K562 (cell line): Measurements from ENCODE around the gene PEDS1. TPM values are rescaled to one million over a fixed set of nuclear protein-coding genes. Genes with fewer than 3 reads are reported as not detected.

ENCODE experiments used
- ELF1 ChIP-seq: fragments of 200-800 bp; sonication (Bioruptor generic); IDR thresholded peaks from 2 replicates; pipeline ENCODE4 v1.6.1; 2016; ENCODE audit warnings: missing genetic modification characterization, missing compliant biosample characterization
- EP400 ChIP-seq: fragments of 450-650 bp; IDR thresholded peaks from 2 replicates; pipeline ENCODE4 v1.6.1; 2017; ENCODE audit warnings: antibody characterized with exemption, mild to moderate bottlenecking, moderate library complexity
- GTF2F1 ChIP-seq: IDR thresholded peaks from 2 replicates; pipeline ENCODE4 v1.6.1; 2011; ENCODE audit warnings: low read depth, low read length, improper control_type of control experiment
- HMG20A ChIP-seq: fragments of 450-650 bp; formaldehyde crosslinking; conservative IDR thresholded peaks from 2 replicates; pipeline ENCODE4 v1.4.0; 2020; ENCODE audit warnings: mild to moderate bottlenecking, mixed read lengths
- RBM25 ChIP-seq: fragments of 200-400 bp; formaldehyde crosslinking; IDR thresholded peaks from 2 replicates; pipeline ENCODE4 v1.6.1; 2018; ENCODE audit warnings: low read length, low read depth, moderate library complexity; ENCODE audit not compliant: severe bottlenecking
- RCOR1 ChIP-seq, 2 experiments: IDR thresholded peaks; 2 replicates each; pipeline ENCODE4 v1.6.1; 2012; ENCODE audit warnings: low read depth in 2 of 2, low read length in 2 of 2, borderline replicate concordance in 1 of 2, improper control_type of control experiment in 1 of 2
- RFX7 ChIP-seq: fragments of 250-450 bp; sonication (Bioruptor Pico); IDR thresholded peaks from 2 replicates; pipeline ENCODE4 v1.5.1; 2021; ENCODE audit warnings: mild to moderate bottlenecking
- SUPT5H ChIP-seq: fragments of 450-650 bp; IDR thresholded peaks from 2 replicates; pipeline ENCODE4 v1.6.1; 2016
- ZFPM2 ChIP-seq: fragments of 250-450 bp; sonication (Bioruptor Pico); IDR thresholded peaks from 2 replicates; pipeline ENCODE4 v1.5.1; 2022; ENCODE audit warnings: mild to moderate bottlenecking
- ZNF143 ChIP-seq: sonication (generic); formaldehyde crosslinking; IDR thresholded peaks from 2 replicates; pipeline ENCODE4 v1.9.0; 2022; ENCODE audit warnings: mild to moderate bottlenecking, missing genetic modification reagents
- ZNF766 ChIP-seq: fragments of 200-800 bp; sonication (Bioruptor generic); conservative IDR thresholded peaks from 2 replicates; pipeline ENCODE4 v1.6.1; 2016; ENCODE audit warnings: missing genetic modification characterization, missing compliant biosample characterization
- polyA plus RNA-seq, 8 experiments: library from polyadenylated mRNA; depleted of rRNA in 4 of 8; stranded (reverse) in 5 of 8; unstranded in 3 of 8; fragments of >200 nt; fragmentation: Nextera tagmentation in 2 of 8; fragmentation: Illumina TruSeq in 1 of 8; extraction: Ambion mirVana in 2 of 8; extraction: Trizol in 1 of 8; gene quantifications; 2 replicates each; pipeline versions ENCODE4 v1.2.1 to v1.2.3, GENCODE V29; 2011 to 2014; ENCODE audit warnings: inconsistent platforms in 1 of 8, missing spikeins in 1 of 8
- total RNA-seq, 7 experiments: library from RNA; depleted of rRNA in 6 of 7; stranded (reverse); fragments of >200 nt in 6 of 7; fragmentation: Illumina TruSeq in 2 of 7; extraction: Trizol in 2 of 7; gene quantifications; 2 replicates each; pipeline versions ENCODE4 v1.2.1 to v1.2.3, GENCODE V29; 2011 to 2021; ENCODE audit warnings: low replicate concordance in 1 of 7
- TF ChIP-seq, protein P1 (sequence below), 2 experiments: fragments of 200-800 bp in 1 of 2; sonication (Bioruptor generic) in 1 of 2; sonication (generic) in 1 of 2; formaldehyde crosslinking in 1 of 2; IDR thresholded peaks in 1 of 2; conservative IDR thresholded peaks in 1 of 2; 2 replicates each; pipeline versions ENCODE4 v1.5.0 to v1.6.1; 2016 to 2020; ENCODE audit warnings: missing compliant biosample characterization in 1 of 2, missing genetic modification characterization in 1 of 2, missing genetic modification reagents in 1 of 2
- TF ChIP-seq, protein P2 (sequence below): conservative IDR thresholded peaks from 2 replicates; pipeline ENCODE4 v1.6.1; 2011; ENCODE audit warnings: low read depth, mild to moderate bottlenecking, low read length; ENCODE audit not compliant: control insufficient read depth
- TF ChIP-seq, protein P3 (sequence below): fragments of 450-650 bp; formaldehyde crosslinking; IDR thresholded peaks from 2 replicates; pipeline ENCODE4 v1.4.0; 2020; ENCODE audit warnings: mild to moderate bottlenecking, mixed read lengths
- TF ChIP-seq, protein P4 (sequence below): fragments of 250-450 bp; sonication (Bioruptor Pico); IDR thresholded peaks from 2 replicates; pipeline ENCODE4 v1.4.0; 2020; ENCODE audit warnings: borderline replicate concordance
- TF ChIP-seq, protein P5 (sequence below): IDR thresholded peaks from 2 replicates; pipeline ENCODE4 v1.6.1; 2012; ENCODE audit warnings: low read depth, low read length, improper control_type of control experiment, borderline replicate concordance
- TF ChIP-seq, protein P6 (sequence below): sonication (generic); formaldehyde crosslinking; IDR thresholded peaks from 2 replicates; pipeline ENCODE4 v1.8.1; 2023; ENCODE audit warnings: mild to moderate bottlenecking, missing genetic modification reagents

Gene PEDS1
- total and polyA plus RNA-seq, 9 of the 15 experiments (the other 6 are each of a cell fraction or from before 2014, with no cell fraction given), result 2.9 to 38.5 (median 24.2) TPM

DNA sequence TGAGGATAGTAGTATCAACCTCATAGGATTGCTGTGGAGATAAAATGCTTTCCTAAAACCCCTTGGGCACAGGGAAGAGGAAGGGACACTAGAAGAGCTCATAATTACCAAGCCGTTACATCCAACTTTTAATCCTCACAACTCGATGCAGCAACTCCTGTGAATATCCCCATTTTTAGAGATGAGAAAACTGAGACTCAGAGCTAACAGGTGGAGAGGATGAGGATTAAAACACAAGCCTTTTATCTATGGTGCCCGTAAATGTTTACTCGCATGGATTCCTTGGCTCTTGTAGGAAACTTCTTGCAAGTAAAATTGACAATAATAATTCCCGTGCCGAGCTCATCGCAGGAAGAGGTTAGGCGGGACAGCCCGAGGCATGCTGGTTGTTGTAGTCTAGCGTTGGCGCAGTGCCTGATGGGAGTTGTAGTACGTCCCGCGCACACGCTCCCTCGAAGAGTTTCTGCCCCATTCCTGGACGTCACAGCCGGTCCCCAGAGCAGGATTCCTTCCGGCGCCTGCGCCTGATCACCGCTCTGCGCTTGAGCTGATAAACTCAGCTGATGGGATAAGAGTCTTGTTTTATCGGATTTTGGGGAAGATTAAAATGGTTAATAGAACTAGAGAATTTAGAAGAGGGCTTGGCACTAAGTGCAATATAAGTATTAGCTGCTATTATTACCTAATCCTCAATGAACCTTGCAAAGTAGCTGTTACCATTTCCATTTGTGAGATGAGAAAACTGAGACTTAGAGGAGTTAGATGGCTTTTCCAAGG lies 37.7 kb downstream of the PEDS1 start (continued):
- TF ChIP-seq ZFPM2 (CRISPR knock-in tag) (no peak), EP400 (peak; percentile 49; the same call in 1 of the 2 replicates), ZNF143 (CRISPR knock-in tag) (peak; percentile 96), ELF1 (tag) (peak; percentile 79), RFX7 (CRISPR knock-in tag) (0 out of 2 replicates have a peak, but pooled peaks have one; percentile 59), SUPT5H (0 out of 2 replicates have a peak, but pooled peaks have one; percentile 58), GTF2F1 (no peak), HMG20A (no peak), ZNF766 (CRISPR knock-in tag) (peak; percentile 44; the same call in 1 of the 2 replicates), RCOR1 (IDR thresholded peaks at IDR 0.05; ENCODE audit: borderline replicate concordance in 1 of 2, low read depth in 2 of 2, low read length in 2 of 2) (peak in 1 of 2 experiments; percentile 61; a peak in 2 of 4 replicates), RBM25 (peak; percentile 81)
- TF ChIP-seq, protein P1, sequence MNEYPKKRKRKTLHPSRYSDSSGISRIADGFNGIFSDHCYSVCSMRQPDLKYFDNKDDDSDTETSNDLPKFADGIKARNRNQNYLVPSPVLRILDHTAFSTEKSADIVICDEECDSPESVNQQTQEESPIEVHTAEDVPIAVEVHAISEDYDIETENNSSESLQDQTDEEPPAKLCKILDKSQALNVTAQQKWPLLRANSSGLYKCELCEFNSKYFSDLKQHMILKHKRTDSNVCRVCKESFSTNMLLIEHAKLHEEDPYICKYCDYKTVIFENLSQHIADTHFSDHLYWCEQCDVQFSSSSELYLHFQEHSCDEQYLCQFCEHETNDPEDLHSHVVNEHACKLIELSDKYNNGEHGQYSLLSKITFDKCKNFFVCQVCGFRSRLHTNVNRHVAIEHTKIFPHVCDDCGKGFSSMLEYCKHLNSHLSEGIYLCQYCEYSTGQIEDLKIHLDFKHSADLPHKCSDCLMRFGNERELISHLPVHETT (CRISPR knock-in tag; conservative IDR thresholded peaks at IDR 0.05 in 1 of 2, IDR thresholded peaks at IDR 0.05 in 1 of 2), result peak in 1 of 2 experiments; percentile 39; a peak in 1 of 4 replicates
- TF ChIP-seq, protein P2, sequence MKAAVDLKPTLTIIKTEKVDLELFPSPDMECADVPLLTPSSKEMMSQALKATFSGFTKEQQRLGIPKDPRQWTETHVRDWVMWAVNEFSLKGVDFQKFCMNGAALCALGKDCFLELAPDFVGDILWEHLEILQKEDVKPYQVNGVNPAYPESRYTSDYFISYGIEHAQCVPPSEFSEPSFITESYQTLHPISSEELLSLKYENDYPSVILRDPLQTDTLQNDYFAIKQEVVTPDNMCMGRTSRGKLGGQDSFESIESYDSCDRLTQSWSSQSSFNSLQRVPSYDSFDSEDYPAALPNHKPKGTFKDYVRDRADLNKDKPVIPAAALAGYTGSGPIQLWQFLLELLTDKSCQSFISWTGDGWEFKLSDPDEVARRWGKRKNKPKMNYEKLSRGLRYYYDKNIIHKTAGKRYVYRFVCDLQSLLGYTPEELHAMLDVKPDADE, result peak; percentile 81
- TF ChIP-seq, protein P3, sequence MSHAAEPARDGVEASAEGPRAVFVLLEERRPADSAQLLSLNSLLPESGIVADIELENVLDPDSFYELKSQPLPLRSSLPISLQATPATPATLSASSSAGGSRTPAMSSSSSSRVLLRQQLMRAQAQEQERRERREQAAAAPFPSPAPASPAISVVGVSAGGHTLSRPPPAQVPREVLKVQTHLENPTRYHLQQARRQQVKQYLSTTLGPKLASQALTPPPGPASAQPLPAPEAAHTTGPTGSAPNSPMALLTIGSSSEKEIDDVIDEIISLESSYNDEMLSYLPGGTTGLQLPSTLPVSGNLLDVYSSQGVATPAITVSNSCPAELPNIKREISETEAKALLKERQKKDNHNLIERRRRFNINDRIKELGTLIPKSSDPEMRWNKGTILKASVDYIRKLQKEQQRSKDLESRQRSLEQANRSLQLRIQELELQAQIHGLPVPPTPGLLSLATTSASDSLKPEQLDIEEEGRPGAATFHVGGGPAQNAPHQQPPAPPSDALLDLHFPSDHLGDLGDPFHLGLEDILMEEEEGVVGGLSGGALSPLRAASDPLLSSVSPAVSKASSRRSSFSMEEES, result no peak
- TF ChIP-seq, protein P4, sequence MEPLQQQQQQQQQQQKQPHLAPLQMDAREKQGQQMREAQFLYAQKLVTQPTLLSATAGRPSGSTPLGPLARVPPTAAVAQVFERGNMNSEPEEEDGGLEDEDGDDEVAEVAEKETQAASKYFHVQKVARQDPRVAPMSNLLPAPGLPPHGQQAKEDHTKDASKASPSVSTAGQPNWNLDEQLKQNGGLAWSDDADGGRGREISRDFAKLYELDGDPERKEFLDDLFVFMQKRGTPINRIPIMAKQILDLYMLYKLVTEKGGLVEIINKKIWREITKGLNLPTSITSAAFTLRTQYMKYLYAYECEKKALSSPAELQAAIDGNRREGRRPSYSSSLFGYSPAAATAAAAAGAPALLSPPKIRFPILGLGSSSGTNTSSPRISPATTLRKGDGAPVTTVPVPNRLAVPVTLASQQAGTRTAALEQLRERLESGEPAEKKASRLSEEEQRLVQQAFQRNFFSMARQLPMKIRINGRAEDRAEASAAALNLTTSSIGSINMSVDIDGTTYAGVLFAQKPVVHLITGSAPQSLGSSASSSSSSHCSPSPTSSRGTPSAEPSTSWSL (CRISPR knock-in tag), result no peak
- TF ChIP-seq, protein P5, sequence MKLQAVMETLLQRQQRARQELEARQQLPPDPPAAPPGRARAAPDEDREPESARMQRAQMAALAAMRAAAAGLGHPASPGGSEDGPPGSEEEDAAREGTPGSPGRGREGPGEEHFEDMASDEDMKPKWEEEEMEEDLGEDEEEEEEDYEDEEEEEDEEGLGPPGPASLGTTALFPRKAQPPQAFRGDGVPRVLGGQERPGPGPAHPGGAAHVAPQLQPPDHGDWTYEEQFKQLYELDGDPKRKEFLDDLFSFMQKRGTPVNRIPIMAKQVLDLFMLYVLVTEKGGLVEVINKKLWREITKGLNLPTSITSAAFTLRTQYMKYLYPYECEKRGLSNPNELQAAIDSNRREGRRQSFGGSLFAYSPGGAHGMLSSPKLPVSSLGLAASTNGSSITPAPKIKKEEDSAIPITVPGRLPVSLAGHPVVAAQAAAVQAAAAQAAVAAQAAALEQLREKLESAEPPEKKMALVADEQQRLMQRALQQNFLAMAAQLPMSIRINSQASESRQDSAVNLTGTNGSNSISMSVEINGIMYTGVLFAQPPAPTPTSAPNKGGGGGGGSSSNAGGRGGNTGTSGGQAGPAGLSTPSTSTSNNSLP, result 0 out of 2 replicates have a peak, but pooled peaks have one; percentile 36
- TF ChIP-seq, protein P6, sequence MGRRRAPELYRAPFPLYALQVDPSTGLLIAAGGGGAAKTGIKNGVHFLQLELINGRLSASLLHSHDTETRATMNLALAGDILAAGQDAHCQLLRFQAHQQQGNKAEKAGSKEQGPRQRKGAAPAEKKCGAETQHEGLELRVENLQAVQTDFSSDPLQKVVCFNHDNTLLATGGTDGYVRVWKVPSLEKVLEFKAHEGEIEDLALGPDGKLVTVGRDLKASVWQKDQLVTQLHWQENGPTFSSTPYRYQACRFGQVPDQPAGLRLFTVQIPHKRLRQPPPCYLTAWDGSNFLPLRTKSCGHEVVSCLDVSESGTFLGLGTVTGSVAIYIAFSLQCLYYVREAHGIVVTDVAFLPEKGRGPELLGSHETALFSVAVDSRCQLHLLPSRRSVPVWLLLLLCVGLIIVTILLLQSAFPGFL (CRISPR knock-in tag), result no peak
